Right atrium auricular region (tissue), 2 donors: Measurements from ENCODE around the gene SYK. TPM values are rescaled to one million over a fixed set of nuclear protein-coding genes. Genes with fewer than 3 reads are reported as not detected.

Source experiments
- DNase-seq: peaks from one replicate; pipeline ENCODE4 v3.0.0-alpha.2; 2019; ENCODE audit warnings: low spot score
- H3K27ac ChIP-seq, 2 donors: fragments of 200-600 bp; sonication (generic); 1 replicate in 1 of 2; 2 replicates in 1 of 2; pipeline ENCODE4 v1.5.1; 2016 to 2019
- H3K27me3 ChIP-seq, 2 donors: fragments of 200-600 bp; sonication (generic); one replicate each; pipeline versions ENCODE4 v1.5.1 to v1.6.0; 2017 to 2019
- H3K36me3 ChIP-seq: fragments of 200-600 bp; sonication (generic); one replicate; pipeline ENCODE4 v1.5.1; 2016
- H3K4me1 ChIP-seq, 2 donors: fragments of 200-600 bp; sonication (generic); one replicate each; pipeline versions ENCODE4 v1.5.1 to v1.6.0; 2017 to 2019
- H3K4me3 ChIP-seq, 2 donors: fragments of 200-600 bp; sonication (generic); 1 replicate in 1 of 2; 2 replicates in 1 of 2; pipeline ENCODE4 v1.5.1; 2017 to 2019; ENCODE audit warnings: mild to moderate bottlenecking in 1 of 2, moderate library complexity in 1 of 2
- H3K9me3 ChIP-seq, 2 donors: fragments of 200-600 bp; sonication (generic); one replicate each; pipeline ENCODE4 v1.5.1; 2019
- total RNA-seq, 2 donors: library from RNA; depleted of rRNA; stranded (reverse); fragments of >200 nt; gene quantifications; one replicate each; pipeline ENCODE4 v1.1.0, GENCODE V29; 2016
- TF ChIP-seq, protein P1 (sequence below), 2 donors: fragments of 200-600 bp; sonication (generic); IDR thresholded peaks; one replicate each; pipeline ENCODE4 v1.5.1; 2019; ENCODE audit warnings: antibody characterized with exemption in 2 of 2

The SYK gene
- total RNA-seq, 2 donors from 2014 or later, result 3.4 to 6.3 TPM

DNA sequence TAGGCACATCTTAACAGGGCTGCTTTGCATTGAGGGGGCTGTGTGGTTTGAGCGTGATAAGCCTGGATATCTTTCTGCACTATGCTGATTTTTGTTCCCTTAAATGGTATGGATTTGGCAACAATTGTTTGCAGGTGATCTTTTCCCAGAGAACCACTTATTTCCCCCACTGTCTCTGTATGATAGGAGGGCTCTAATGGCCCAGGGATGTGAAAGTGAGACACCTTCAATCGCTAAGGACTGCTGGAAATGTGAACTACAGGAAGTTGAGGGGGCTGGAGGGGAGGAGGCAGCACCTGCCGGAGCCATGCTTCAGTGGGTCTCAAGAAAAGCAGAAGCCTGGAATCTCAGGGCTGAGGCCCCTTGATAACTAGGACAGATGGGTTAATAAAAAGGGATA lies 29.4 kb downstream of the SYK start:
- Histone ChIP-seq H3K27ac (no peak overlapping the region), H3K4me3 (no peak overlapping the region), H3K4me1 (no peaks in the 10 kb centered on the region), H3K36me3 (no peaks in the 10 kb centered on the region), H3K9me3 (peaks cover 0 to 5% of the 10 kb centered on the region in 2 donors), H3K27me3 (no peaks in the 10 kb centered on the region)
- TF ChIP-seq, protein P1, sequence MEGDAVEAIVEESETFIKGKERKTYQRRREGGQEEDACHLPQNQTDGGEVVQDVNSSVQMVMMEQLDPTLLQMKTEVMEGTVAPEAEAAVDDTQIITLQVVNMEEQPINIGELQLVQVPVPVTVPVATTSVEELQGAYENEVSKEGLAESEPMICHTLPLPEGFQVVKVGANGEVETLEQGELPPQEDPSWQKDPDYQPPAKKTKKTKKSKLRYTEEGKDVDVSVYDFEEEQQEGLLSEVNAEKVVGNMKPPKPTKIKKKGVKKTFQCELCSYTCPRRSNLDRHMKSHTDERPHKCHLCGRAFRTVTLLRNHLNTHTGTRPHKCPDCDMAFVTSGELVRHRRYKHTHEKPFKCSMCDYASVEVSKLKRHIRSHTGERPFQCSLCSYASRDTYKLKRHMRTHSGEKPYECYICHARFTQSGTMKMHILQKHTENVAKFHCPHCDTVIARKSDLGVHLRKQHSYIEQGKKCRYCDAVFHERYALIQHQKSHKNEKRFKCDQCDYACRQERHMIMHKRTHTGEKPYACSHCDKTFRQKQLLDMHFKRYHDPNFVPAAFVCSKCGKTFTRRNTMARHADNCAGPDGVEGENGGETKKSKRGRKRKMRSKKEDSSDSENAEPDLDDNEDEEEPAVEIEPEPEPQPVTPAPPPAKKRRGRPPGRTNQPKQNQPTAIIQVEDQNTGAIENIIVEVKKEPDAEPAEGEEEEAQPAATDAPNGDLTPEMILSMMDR (IDR thresholded peaks at IDR 0.05), result no peak
- DNase-seq, result no peak

- H3K27me3 ChIP-seq, result no peaks in the 10 kb centered on the region
Observed at GRCh38 chr9:90832261-90832660, 30.6 kb downstream of the SYK start.

GRCh38 chr9:90834828-90835595 lies 33.4 kb downstream of the SYK start:
- H3K27ac ChIP-seq, result no peak overlapping the region
- no peaks in the 10 kb centered on the region for H3K4me1 ChIP-seq
- H3K9me3 ChIP-seq, result peaks cover 0 to 5% of the 10 kb centered on the region in 2 donors
- H3K36me3 ChIP-seq, result no peaks in the 10 kb centered on the region
- H3K4me3 ChIP-seq, result no peak overlapping the region
- TF ChIP-seq, protein P1 (IDR thresholded peaks at IDR 0.05), result no peak
- no peak for DNase-seq
- H3K27me3 ChIP-seq, result no peaks in the 10 kb centered on the region

More at GRCh38 chr9:90832261-90832660, 30.6 kb downstream of the SYK start:
- no peak overlapping the region for H3K27ac ChIP-seq
- DNase-seq, result no peak
- TF ChIP-seq, protein P1 (IDR thresholded peaks at IDR 0.05), result no peak
- no peaks in the 10 kb centered on the region for H3K4me1 ChIP-seq
- H3K36me3 ChIP-seq, result no peaks in the 10 kb centered on the region
- no peak overlapping the region for H3K4me3 ChIP-seq
- peaks cover 0 to 5% of the 10 kb centered on the region in 2 donors for H3K9me3 ChIP-seq

- H3K4me1 ChIP-seq, result no peaks in the 10 kb centered on the region
- H3K27ac ChIP-seq, result no peak overlapping the region
- no peak overlapping the region for H3K4me3 ChIP-seq
- peaks cover 0 to 5% of the 10 kb centered on the region in 2 donors for H3K9me3 ChIP-seq
- DNase-seq, result no peak
- H3K27me3 ChIP-seq, result no peaks in the 10 kb centered on the region
- TF ChIP-seq, protein P1 (IDR thresholded peaks at IDR 0.05), result no peak
- H3K36me3 ChIP-seq, result no peaks in the 10 kb centered on the region
Observed at GRCh38 chr9:90836411-90837080, 34.9 kb downstream of the SYK start.

GRCh38 chr9:90838098-90838497 lies 36.5 kb downstream of the SYK start:
- DNase-seq, result no peak
- Histone ChIP-seq H3K27ac (no peak overlapping the region), H3K36me3 (no peaks in the 10 kb centered on the region), H3K4me1 (no peaks in the 10 kb centered on the region), H3K27me3 (no peaks in the 10 kb centered on the region), H3K9me3 (no peaks in the 10 kb centered on the region), H3K4me3 (no peak overlapping the region)
- TF ChIP-seq, protein P1 (IDR thresholded peaks at IDR 0.05), result no peak
